Adipose tissue (tissue), 3 donors: ENCODE measurements around the gene RUNX1. TPM values are rescaled to one million over a fixed set of nuclear protein-coding genes. Genes with fewer than 3 reads are reported as not detected.

ENCODE experiments used
- H3K27ac ChIP-seq: one replicate; pipeline ENCODE4 v1.5.1; 2013; ENCODE audit warnings: low read depth, low read length
- WGBS, 3 donors: extraction: QIAGEN DNeasy Blood & Tissue Kit; methylation state at CpG; one replicate each; pipeline ENCODE4 v1.1.7; 2013; 5-methylcytosine and 5-hydroxymethylcytosine counted together
- polyA plus RNA-seq, 3 donors: library from polyadenylated mRNA; stranded (reverse); fragments of 200-250 nt; gene quantifications; one replicate each; pipeline ENCODE4 v1.2.3, GENCODE V29; 2013
- donor health status: healthy with polysubstance abuse.
- donor health status: Bipolar disorder and iron deficiency.
- donor health status: healthy.

The RUNX1 gene
- polyA plus RNA-seq, 3 donors = 1.2 to 38.1 (median 10.8) TPM

- no peak overlapping the region for H3K27ac ChIP-seq
- 82 to 100% (median 93%) methylated on average over 2 of the region's 2 CpGs for WGBS, 3 donors
Measured at GRCh38 chr21:34988625-34989024, 60.5 kb downstream of the RUNX1 start.

GRCh38 chr21:34988139-34988538 lies 61.0 kb downstream of the RUNX1 start:
- H3K27ac ChIP-seq = no peak overlapping the region
- 57 to 88% (median 82%) methylated on average over 8 of the region's 8 CpGs for WGBS, 3 donors

DNA sequence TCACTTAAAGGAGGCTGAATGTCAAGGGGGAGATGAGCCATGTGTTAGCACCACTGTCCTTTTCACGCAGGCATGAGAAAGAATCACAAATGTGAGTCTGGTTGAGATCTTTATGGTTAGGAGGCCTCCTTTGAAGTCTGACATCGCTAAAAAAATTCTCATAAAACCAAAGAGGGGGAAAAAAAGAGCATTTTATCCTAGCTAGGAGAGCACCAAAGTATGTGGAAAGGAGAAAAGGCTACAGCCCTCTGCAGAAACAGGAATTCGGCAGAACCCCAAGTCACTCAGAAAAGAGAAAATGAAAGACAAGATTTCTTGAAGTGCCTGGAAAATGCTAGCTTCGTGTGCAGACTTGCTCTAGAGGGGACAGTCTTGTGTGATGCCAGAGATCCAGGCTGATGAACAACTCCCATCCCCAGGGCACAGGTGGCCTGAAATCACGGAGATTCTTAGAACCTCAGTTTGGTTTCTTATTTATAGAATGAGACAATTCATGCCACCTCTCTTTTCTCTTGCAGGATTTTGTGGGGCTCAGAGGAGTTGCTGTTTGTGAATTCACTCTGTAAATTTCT lies 61.5 kb downstream of the RUNX1 start:
- WGBS, 3 donors = 38 to 61% (median 44%) methylated on average over 5 of the region's 5 CpGs
- no peak overlapping the region for H3K27ac ChIP-seq

DNA sequence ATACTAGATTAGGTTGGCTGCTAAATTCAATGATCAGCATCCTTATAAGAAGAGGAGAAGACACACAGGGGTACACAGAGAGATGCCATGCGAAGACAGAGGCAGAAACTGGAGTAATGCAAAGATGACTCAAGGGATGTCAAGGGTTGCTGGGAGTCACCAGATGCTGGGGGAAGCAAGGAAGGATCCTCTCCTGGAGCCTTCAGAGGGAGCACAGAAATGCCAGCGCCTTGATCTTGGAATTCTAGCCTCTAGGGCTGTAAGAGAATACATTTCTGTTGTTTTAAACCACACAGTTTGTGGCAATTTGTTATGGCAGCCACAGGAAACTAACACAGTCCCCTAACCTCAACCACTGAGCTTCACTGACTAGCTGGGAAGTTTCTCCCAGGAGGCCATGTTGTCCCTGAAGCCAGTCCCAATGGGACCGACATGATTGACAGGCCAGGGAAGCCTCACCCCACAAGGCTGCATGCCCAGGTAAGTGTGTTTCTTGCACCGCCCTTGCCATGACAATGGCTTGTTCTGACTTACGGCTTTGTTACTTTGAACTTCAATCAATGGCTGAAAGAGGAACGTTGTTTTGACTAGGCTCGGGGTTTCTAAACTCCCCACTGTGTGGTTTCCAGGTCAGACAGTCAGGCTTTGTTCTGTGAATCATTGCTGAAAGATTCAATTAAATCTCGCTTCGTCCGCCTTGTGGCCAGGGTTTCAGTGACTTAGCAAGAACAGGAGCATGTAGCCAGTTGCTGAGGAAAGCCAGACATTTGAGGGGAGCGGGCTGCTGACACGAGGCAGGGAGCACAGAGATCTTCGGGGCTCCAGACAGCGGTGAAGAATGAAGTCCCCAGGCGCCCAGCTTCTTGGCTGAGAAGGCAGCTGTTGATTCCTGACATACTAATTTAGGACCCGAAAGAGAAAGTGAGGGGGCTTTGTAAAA lies 62.3 kb downstream of the RUNX1 start:
- no peak overlapping the region for H3K27ac ChIP-seq
- WGBS, 3 donors = 51 to 57% (median 52%) methylated on average over 16 of the region's 16 CpGs

GRCh38 chr21:34984356-34985058 lies 64.6 kb downstream of the RUNX1 start:
- 54 to 90% (median 66%) methylated on average over 3 of the region's 3 CpGs for WGBS, 3 donors

GRCh38 chr21:34983680-34984086 lies 65.4 kb downstream of the RUNX1 start:
- H3K27ac ChIP-seq = no peak overlapping the region

More at GRCh38 chr21:34984356-34985058, 64.6 kb downstream of the RUNX1 start:
- no peak overlapping the region for H3K27ac ChIP-seq

DNA sequence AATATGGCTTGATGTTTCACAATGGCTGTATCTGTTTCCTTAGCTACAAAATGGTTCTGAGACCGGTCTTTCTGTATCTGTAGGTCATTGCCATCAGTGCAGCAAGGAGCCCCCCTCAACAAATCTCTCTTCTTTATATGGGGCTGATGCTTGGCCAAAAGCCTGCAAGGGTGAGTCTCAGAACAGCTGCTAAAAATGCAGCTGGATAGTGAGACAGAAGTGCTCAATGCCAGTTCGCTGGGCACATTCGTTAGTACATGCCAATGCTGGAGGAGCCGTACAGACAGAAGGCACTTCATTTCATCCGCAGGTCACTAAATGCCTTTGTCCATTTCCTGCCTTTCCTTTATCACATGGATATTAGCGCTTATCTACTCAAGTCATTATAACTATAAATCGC lies 67.3 kb downstream of the RUNX1 start:
- WGBS, 3 donors = 92 to 97% (median 94%) methylated on average over 7 of the region's 7 CpGs
- no peak overlapping the region for H3K27ac ChIP-seq

- WGBS, 3 donors = 55 to 68% (median 61%) methylated on average over 8 of the region's 8 CpGs
- no peak overlapping the region for H3K27ac ChIP-seq
Measured at GRCh38 chr21:34980423-34981115, 68.5 kb downstream of the RUNX1 start.

GRCh38 chr21:34979383-34979782 lies 69.7 kb downstream of the RUNX1 start:
- 36 to 61% (median 58%) methylated on average over 4 of the region's 4 CpGs for WGBS, 3 donors

GRCh38 chr21:34977333-34977732 lies 71.8 kb downstream of the RUNX1 start:
- WGBS, 3 donors = 90 to 93% (median 91%) methylated on average over 1 of the region's 1 CpG
- H3K27ac ChIP-seq = no peak overlapping the region

More at GRCh38 chr21:34979383-34979782, 69.7 kb downstream of the RUNX1 start:
- no peak overlapping the region for H3K27ac ChIP-seq

- H3K27ac ChIP-seq = no peak overlapping the region
- WGBS, 3 donors = 78 to 90% (median 82%) methylated on average over 11 of the region's 11 CpGs
Measured at GRCh38 chr21:34974162-34974981, 74.7 kb downstream of the RUNX1 start.

- 83 to 86% (median 85%) methylated on average over 3 of the region's 3 CpGs for WGBS, 3 donors
Measured at GRCh38 chr21:34973685-34974084, 75.4 kb downstream of the RUNX1 start.

DNA sequence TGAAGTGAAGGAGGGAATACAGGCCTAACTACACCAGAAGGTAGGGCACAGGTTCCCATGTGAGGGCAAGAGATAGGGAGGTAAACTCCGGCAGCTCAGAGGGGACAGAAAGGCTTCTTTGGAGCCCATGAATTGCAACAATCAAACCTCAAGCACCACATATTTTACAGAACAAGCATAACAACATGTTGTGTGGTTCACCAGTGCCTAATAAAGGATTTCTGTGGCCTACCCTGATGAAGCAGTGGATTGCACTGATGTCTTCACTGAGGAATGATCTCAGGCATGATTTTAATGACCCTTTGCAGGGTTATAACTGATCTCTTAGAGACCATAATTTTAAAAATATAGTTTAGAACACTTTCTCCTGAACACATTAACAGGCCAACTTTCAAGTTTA lies 77.4 kb downstream of the RUNX1 start:
- 59 to 84% (median 81%) methylated on average over 1 of the region's 1 CpG for WGBS, 3 donors
- no peak overlapping the region for H3K27ac ChIP-seq

More at GRCh38 chr21:34973685-34974084, 75.4 kb downstream of the RUNX1 start:
- no peak overlapping the region for H3K27ac ChIP-seq

DNA sequence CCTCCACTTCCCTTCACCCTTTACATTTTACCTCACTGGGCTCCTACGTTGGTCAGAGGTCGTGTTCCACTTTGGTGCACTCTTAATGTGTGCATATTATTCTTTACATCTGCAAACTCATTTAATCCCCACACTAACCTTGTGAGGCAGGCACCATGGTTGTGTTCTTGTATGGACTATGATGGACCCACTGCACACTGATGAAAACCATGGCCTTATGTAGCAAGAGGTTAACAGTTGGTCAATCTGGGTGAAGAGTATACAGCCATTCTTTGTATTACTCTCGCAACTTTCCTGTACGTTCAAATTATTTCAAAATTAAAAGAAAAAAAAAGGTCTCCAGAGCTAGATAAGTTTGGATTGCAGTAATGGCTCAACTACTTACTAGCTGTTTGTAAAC lies 78.5 kb downstream of the RUNX1 start:
- 63 to 82% (median 64%) methylated on average over 4 of the region's 4 CpGs for WGBS, 3 donors
- H3K27ac ChIP-seq = no peak overlapping the region

DNA sequence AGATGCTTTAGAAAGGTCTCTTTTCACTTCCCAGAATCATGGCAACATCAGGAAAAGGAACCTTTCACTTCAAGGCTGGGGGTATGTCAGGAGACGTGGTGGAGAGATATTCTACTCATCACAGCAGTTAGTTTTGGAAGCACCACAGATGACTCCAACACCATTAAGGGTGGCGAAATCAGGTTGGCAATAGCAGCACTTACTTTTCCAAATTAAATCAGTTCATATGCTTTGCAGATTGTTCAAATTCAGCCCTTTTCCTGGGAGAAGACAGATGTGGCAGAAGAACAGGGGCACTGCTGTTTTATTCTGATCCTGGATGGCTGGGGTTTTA lies 79.0 kb downstream of the RUNX1 start:
- no peak overlapping the region for H3K27ac ChIP-seq
- 62 to 79% (median 77%) methylated on average over 2 of the region's 2 CpGs for WGBS, 3 donors

GRCh38 chr21:34969423-34970166 lies 79.5 kb downstream of the RUNX1 start:
- WGBS, 3 donors = 48 to 64% (median 54%) methylated on average over 8 of the region's 8 CpGs
- H3K27ac ChIP-seq = no peak overlapping the region
